Keratinocyte (primary cell): Measurements from ENCODE around the gene ABLIM1. TPM values are rescaled to one million over a fixed set of nuclear protein-coding genes. Genes with fewer than 3 reads are reported as not detected.

Source experiments
- DNase-seq: peaks from one replicate; pipeline ENCODE4 v3.0.0-alpha.2; 2011; ENCODE audit warnings: low read depth, missing footprints, low spot score
- FAIRE-seq: peaks from 2 replicates; lab custom pipeline; 2011; peaks lifted over from hg19 to GRCh38; lab: Jason Lieb, UNC
- H2AFZ ChIP-seq: 2 replicates; pipeline ENCODE4 v1.6.0; 2012; ENCODE audit warnings: low read length, control low read depth, inconsistent platforms; ENCODE audit not compliant: control insufficient read depth
- H3K27ac ChIP-seq: 2 replicates; pipeline ENCODE4 v1.5.1; 2011; ENCODE audit warnings: low read length; ENCODE audit not compliant: control insufficient read depth, insufficient read depth
- H3K27me3 ChIP-seq: 3 replicates; pipeline ENCODE4 v1.6.0; 2011; ENCODE audit warnings: low read length; ENCODE audit not compliant: control insufficient read depth, insufficient read depth; ENCODE audit errors: extremely low read depth
- H3K36me3 ChIP-seq, 2 experiments: 2 replicates in 1 of 2; 3 replicates in 1 of 2; pipeline ENCODE4 v1.5.1; 2011; ENCODE audit warnings: low read length in 2 of 2, mild to moderate bottlenecking in 1 of 2; ENCODE audit not compliant: control insufficient read depth in 2 of 2, insufficient read depth in 2 of 2; ENCODE audit errors: extremely low read depth in 1 of 2
- H3K4me1 ChIP-seq: 3 replicates; pipeline ENCODE4 v1.5.1; 2011; ENCODE audit warnings: low read length; ENCODE audit not compliant: control insufficient read depth, insufficient read depth; ENCODE audit errors: extremely low read depth
- H3K4me2 ChIP-seq: 3 replicates; pipeline ENCODE4 v1.6.0; 2011; ENCODE audit warnings: low read depth, low read length; ENCODE audit not compliant: control insufficient read depth, insufficient read depth; ENCODE audit errors: extremely low read depth
- H3K4me3 ChIP-seq, 3 experiments: fragments of 200-600 bp in 1 of 3; sonication (generic) in 1 of 3; 2 replicates in 2 of 3; 3 replicates in 1 of 3; pipeline ENCODE4 v1.5.1; 2011 to 2016; ENCODE audit warnings: low read length in 3 of 3, mild to moderate bottlenecking in 3 of 3, control low read depth in 2 of 3, inconsistent platforms in 1 of 3, low read depth in 1 of 3, mixed read lengths in 1 of 3, mixed run types in 1 of 3, moderate library complexity in 1 of 3; ENCODE audit not compliant: control insufficient read depth in 2 of 3, insufficient read depth in 2 of 3; ENCODE audit errors: extremely low read depth in 1 of 3
- H3K79me2 ChIP-seq: 2 replicates; pipeline ENCODE4 v1.6.0; 2012; ENCODE audit warnings: low read length; ENCODE audit not compliant: control insufficient read depth, insufficient read depth
- H3K9ac ChIP-seq: 3 replicates; pipeline ENCODE4 v1.6.0; 2011; ENCODE audit warnings: low read length; ENCODE audit not compliant: control insufficient read depth, insufficient read depth; ENCODE audit errors: extremely low read depth
- H3K9me1 ChIP-seq: 3 replicates; pipeline ENCODE4 v1.6.0; 2011; ENCODE audit warnings: low read length; ENCODE audit not compliant: control insufficient read depth, insufficient read depth; ENCODE audit errors: extremely low read depth
- H3K9me3 ChIP-seq: 2 replicates; pipeline ENCODE4 v1.5.1; 2012; ENCODE audit warnings: low read depth, low read length; ENCODE audit not compliant: control insufficient read depth
- H4K20me1 ChIP-seq: 3 replicates; pipeline ENCODE4 v1.6.0; 2011; ENCODE audit warnings: low read length; ENCODE audit not compliant: control insufficient read depth, insufficient read depth; ENCODE audit errors: extremely low read depth
- CTCF ChIP-seq, 3 experiments: IDR thresholded peaks in 1 of 3; conservative IDR thresholded peaks in 1 of 3; optimal IDR thresholded peaks in 1 of 3; 2 replicates in 2 of 3; 3 replicates in 1 of 3; pipeline versions ENCODE3 to v1.5.1; 2011; ENCODE audit warnings: low read length in 3 of 3, mild to moderate bottlenecking in 3 of 3, moderate library complexity in 2 of 3, control low read depth in 1 of 3, inconsistent platforms in 1 of 3; ENCODE audit not compliant: insufficient read depth in 2 of 3; ENCODE audit errors: extremely low read depth in 1 of 3
- EZH2 ChIP-seq: IDR thresholded peaks from one replicate; pipeline ENCODE4 v1.6.1; 2012; ENCODE audit warnings: inconsistent platforms, mild to moderate bottlenecking, low read length, moderate library complexity
- dilution Hi-C: fragments of 300-500 bp; cut with MboI; formaldehyde crosslinking; loops from one replicate; pipeline ENCODE4 v1.7.0; 2020; ENCODE audit warnings: low sequenced_read_pairs; ENCODE audit not compliant: extremely low pct_ligation_motif_present
- polyA plus RNA-seq, 5 experiments: library from polyadenylated mRNA; depleted of rRNA in 3 of 5; stranded (reverse) in 3 of 5; stranded (forward) in 1 of 5; unstranded in 1 of 5; fragments of >200 nt; gene quantifications; 1 replicate in 1 of 5; 2 replicates in 3 of 5; 3 replicates in 1 of 5; pipeline versions ENCODE4 v1.2.1 to v1.2.3, GENCODE V29; 2011 to 2012; ENCODE audit warnings: missing spikeins in 2 of 5, low read depth in 1 of 5, low replicate concordance in 1 of 5

Gene ABLIM1
- polyA plus RNA-seq, 1 donor (not counting 4 experiments of a cell fraction or from before 2014, with no cell fraction given): 55.2 TPM

- peak; percentile 97 for FAIRE-seq
- H3K9me3 ChIP-seq: no peaks in the 10 kb centered on the region
- no peak for DNase-seq
Measured at GRCh38 chr10:114648368-114648767, 9.7 kb downstream of the ABLIM1 start.

DNA sequence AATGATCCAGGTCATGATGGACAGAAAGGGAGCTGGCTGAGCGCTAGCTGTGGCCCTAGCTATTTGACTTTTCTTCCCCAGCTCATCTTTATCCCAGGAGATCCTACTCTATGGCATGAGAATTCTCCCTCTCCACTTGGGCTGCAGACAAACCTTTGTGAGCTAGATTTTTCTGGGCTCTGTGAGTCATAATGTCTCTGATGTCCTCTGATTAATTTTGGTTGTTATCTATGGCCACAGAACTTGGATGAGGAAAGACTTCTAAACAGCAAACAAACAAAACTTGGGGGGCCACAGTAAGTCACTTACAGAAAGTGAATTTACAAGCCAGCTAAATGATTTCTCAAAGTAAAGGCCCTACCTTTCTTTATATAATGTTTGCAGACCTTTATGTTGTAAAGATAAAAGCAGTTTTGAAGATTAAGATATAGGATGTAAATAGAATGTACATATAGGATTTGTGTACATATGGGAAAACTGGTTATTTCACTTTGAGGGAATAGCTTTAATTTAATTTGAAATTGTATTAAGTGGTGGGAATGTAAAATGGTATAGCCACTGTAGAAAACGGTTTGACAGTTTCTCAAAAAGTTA is 10.4 kb downstream of the ABLIM1 start:
- Histone ChIP-seq H4K20me1 (no peaks in the 10 kb centered on the region), H3K4me1 (peaks cover 30% of the 10 kb centered on the region), H3K36me3 (no peaks in the 10 kb centered on the region), H2AFZ (no peak overlapping the region), H3K9me3 (no peaks in the 10 kb centered on the region), H3K27ac (peak overlapping the region; percentile 36), H3K9me1 (no peaks in the 10 kb centered on the region), H3K79me2 (no peaks in the 10 kb centered on the region), H3K9ac (no peak overlapping the region), H3K4me2 (peak overlapping the region; percentile 53), H3K4me3 (no peak overlapping the region), H3K27me3 (no peaks in the 10 kb centered on the region)
- dilution Hi-C loops: no loop called here
- FAIRE-seq (peak; percentile 48), DNase-seq (no peak)
- TF ChIP-seq CTCF (optimal IDR thresholded peaks at IDR 0.05 in 1 of 3, IDR thresholded peaks at IDR 0.05 in 1 of 3, conservative IDR thresholded peaks at IDR 0.05 in 1 of 3; ENCODE audit: extremely low read depth in 1 of 3, insufficient read depth in 2 of 3, low read length in 3 of 3): no peak

More at GRCh38 chr10:114648368-114648767, 9.7 kb downstream of the ABLIM1 start:
- Histone ChIP-seq H3K9me1 (no peaks in the 10 kb centered on the region), H3K79me2 (no peaks in the 10 kb centered on the region), H3K27ac (peak overlapping the region; percentile 68), H2AFZ (peak overlapping the region; percentile 89), H3K4me2 (peak overlapping the region; percentile 68), H4K20me1 (no peaks in the 10 kb centered on the region), H3K4me3 (peak overlapping the region in 1 of 3 experiments; percentile 27), H3K4me1 (peaks cover 30% of the 10 kb centered on the region), H3K27me3 (no peaks in the 10 kb centered on the region), H3K9ac (no peak overlapping the region), H3K36me3 (no peaks in the 10 kb centered on the region)
- dilution Hi-C loops: no loop called here
- TF ChIP-seq CTCF (optimal IDR thresholded peaks at IDR 0.05 in 1 of 3, IDR thresholded peaks at IDR 0.05 in 1 of 3, conservative IDR thresholded peaks at IDR 0.05 in 1 of 3; ENCODE audit: extremely low read depth in 1 of 3, insufficient read depth in 2 of 3, low read length in 3 of 3) (no peak), EZH2 (no peak)
